HEK293 (cell line): Measurements from ENCODE around the gene GNAS.

Experiments
- CTCF ChIA-PET: fragments of 350-600 bp; formaldehyde crosslinking; extraction: SDS; loops from one replicate; lab custom pipeline; 2021; ENCODE audit warnings: antibody characterized with exemption; lab: Yijun Ruan, JAX
- POLR2A ChIA-PET: fragments of 300-600 bp; formaldehyde crosslinking; extraction: SDS; loops from one replicate; lab custom pipeline; 2020; ENCODE audit warnings: antibody characterized with exemption, inconsistent platforms; lab: Yijun Ruan, JAX
- H3K27ac ChIP-seq: fragments of 200-500 bp; sonication (Bioruptor generic); 2 replicates; pipeline ENCODE4 v1.5.1; 2014; ENCODE audit warnings: low read depth, low read length, control low read depth, inconsistent platforms; ENCODE audit errors: extremely low read depth
- H3K36me3 ChIP-seq, 2 experiments: fragments of 200-500 bp in 1 of 2; sonication (Bioruptor generic) in 1 of 2; 1 replicate in 1 of 2; 2 replicates in 1 of 2; pipeline ENCODE4 v1.5.1; 2014 to 2017; ENCODE audit warnings: inconsistent platforms in 2 of 2, low read length in 2 of 2; ENCODE audit not compliant: control insufficient read depth in 2 of 2, insufficient read depth in 1 of 2
- H3K4me1 ChIP-seq: fragments of 200-500 bp; sonication (Bioruptor generic); 2 replicates; pipeline ENCODE4 v1.5.1; 2014; ENCODE audit warnings: mild to moderate bottlenecking, low read length, inconsistent platforms; ENCODE audit not compliant: control insufficient read depth, insufficient read depth
- H3K4me3 ChIP-seq: 2 replicates; pipeline ENCODE4 v1.5.1; 2011; ENCODE audit warnings: low read depth, mild to moderate bottlenecking, control low read depth, low read length, moderate library complexity
- H3K9me3 ChIP-seq: fragments of 200-500 bp; sonication (Bioruptor generic); 2 replicates; pipeline ENCODE4 v1.5.1; 2014; ENCODE audit warnings: low read depth, low read length, inconsistent platforms; ENCODE audit not compliant: control insufficient read depth, insufficient read depth
- ATF2 ChIP-seq: fragments of 450-650 bp; formaldehyde crosslinking; IDR thresholded peaks from 2 replicates; pipeline ENCODE4 v1.5.1; 2016; ENCODE audit warnings: missing biosample characterization, missing genetic modification characterization, low read depth
- EGR2 ChIP-seq: fragments of 450-650 bp; formaldehyde crosslinking; IDR thresholded peaks from 2 replicates; pipeline ENCODE4 v1.5.1; 2016; ENCODE audit warnings: low read depth, missing biosample characterization, missing genetic modification characterization
- HOXD13 ChIP-seq: sonication (generic); formaldehyde crosslinking; IDR thresholded peaks from 2 replicates; pipeline ENCODE4 v1.8.0; 2022; ENCODE audit warnings: missing genetic modification reagents, borderline replicate concordance
- MYNN ChIP-seq: fragments of 450-650 bp; formaldehyde crosslinking; IDR thresholded peaks from 2 replicates; pipeline ENCODE4 v1.5.1; 2016; ENCODE audit warnings: missing biosample characterization, missing genetic modification characterization, borderline replicate concordance
- OVOL3 ChIP-seq: fragments of 450-650 bp; formaldehyde crosslinking; IDR thresholded peaks from 2 replicates; pipeline ENCODE4 v1.5.1; 2016; ENCODE audit warnings: missing biosample characterization, missing genetic modification characterization
- SCRT1 ChIP-seq: fragments of 450-650 bp; formaldehyde crosslinking; IDR thresholded peaks from 2 replicates; pipeline ENCODE4 v1.5.1; 2016; ENCODE audit warnings: missing biosample characterization, missing genetic modification characterization, borderline replicate concordance
- ZBTB21 ChIP-seq: fragments of 450-650 bp; formaldehyde crosslinking; IDR thresholded peaks from 2 replicates; pipeline ENCODE4 v1.5.1; 2017; ENCODE audit warnings: missing biosample characterization, missing genetic modification characterization
- ZBTB7A ChIP-seq: fragments of 450-650 bp; formaldehyde crosslinking; IDR thresholded peaks from 2 replicates; pipeline ENCODE4 v1.5.1; 2016; ENCODE audit warnings: low read depth, missing biosample characterization, missing genetic modification characterization
- ZNF140 ChIP-seq: fragments of 450-650 bp; formaldehyde crosslinking; IDR thresholded peaks from 2 replicates; pipeline ENCODE4 v1.5.1; 2016; ENCODE audit warnings: missing biosample characterization, missing genetic modification characterization
- ZNF175 ChIP-seq: fragments of 450-650 bp; formaldehyde crosslinking; IDR thresholded peaks from 2 replicates; pipeline ENCODE4 v1.5.1; 2016; ENCODE audit warnings: missing biosample characterization, missing genetic modification characterization
- ZNF223 ChIP-seq: fragments of 450-650 bp; formaldehyde crosslinking; IDR thresholded peaks from 2 replicates; pipeline ENCODE4 v1.5.1; 2016; ENCODE audit warnings: missing biosample characterization, missing genetic modification characterization
- ZNF23 ChIP-seq: fragments of 450-650 bp; formaldehyde crosslinking; IDR thresholded peaks from 2 replicates; pipeline ENCODE4 v1.5.1; 2016; ENCODE audit warnings: missing biosample characterization, missing genetic modification characterization, borderline replicate concordance
- ZNF24 ChIP-seq: fragments of 450-650 bp; formaldehyde crosslinking; IDR thresholded peaks from 2 replicates; pipeline ENCODE4 v1.5.1; 2016; ENCODE audit warnings: missing biosample characterization, missing genetic modification characterization
- ZNF266 ChIP-seq: fragments of 450-650 bp; formaldehyde crosslinking; IDR thresholded peaks from 2 replicates; pipeline ENCODE4 v1.5.1; 2016; ENCODE audit warnings: missing biosample characterization, missing genetic modification characterization, low read depth
- ZNF350 ChIP-seq: fragments of 450-650 bp; formaldehyde crosslinking; IDR thresholded peaks from 2 replicates; pipeline ENCODE4 v1.5.0; 2017; ENCODE audit warnings: missing biosample characterization, mild to moderate bottlenecking, missing genetic modification characterization
- ZNF391 ChIP-seq: fragments of 450-650 bp; formaldehyde crosslinking; IDR thresholded peaks from 2 replicates; pipeline ENCODE4 v1.5.1; 2016; ENCODE audit warnings: low read depth, missing biosample characterization, missing genetic modification characterization, borderline replicate concordance
- ZNF488 ChIP-seq: fragments of 450-650 bp; formaldehyde crosslinking; IDR thresholded peaks from 2 replicates; pipeline ENCODE4 v1.5.1; 2016; ENCODE audit warnings: missing biosample characterization, missing genetic modification characterization
- ZNF621 ChIP-seq: fragments of 450-650 bp; formaldehyde crosslinking; IDR thresholded peaks from 2 replicates; pipeline ENCODE4 v1.5.1; 2017; ENCODE audit warnings: missing biosample characterization, missing genetic modification characterization
- ZNF660 ChIP-seq: fragments of 450-650 bp; IDR thresholded peaks from 2 replicates; pipeline ENCODE4 v1.5.1; 2018; ENCODE audit warnings: missing biosample characterization, mild to moderate bottlenecking, missing genetic modification characterization
- ZNF704 ChIP-seq: fragments of 450-650 bp; formaldehyde crosslinking; IDR thresholded peaks from 2 replicates; pipeline ENCODE4 v1.5.1; 2016; ENCODE audit warnings: missing biosample characterization, missing genetic modification characterization
- ZNF707 ChIP-seq: fragments of 450-650 bp; formaldehyde crosslinking; IDR thresholded peaks from 2 replicates; pipeline ENCODE4 v1.5.1; 2016; ENCODE audit warnings: missing biosample characterization, missing genetic modification characterization
- ZNF747 ChIP-seq: fragments of 450-650 bp; formaldehyde crosslinking; IDR thresholded peaks from 2 replicates; pipeline ENCODE4 v1.5.1; 2016; ENCODE audit warnings: missing biosample characterization, missing genetic modification characterization
- ZNF76 ChIP-seq: fragments of 450-650 bp; formaldehyde crosslinking; IDR thresholded peaks from 2 replicates; pipeline ENCODE4; 2016; ENCODE audit warnings: low read depth, missing biosample characterization, missing genetic modification characterization, borderline replicate concordance
- ZNF768 ChIP-seq: fragments of 450-650 bp; formaldehyde crosslinking; IDR thresholded peaks from 2 replicates; pipeline ENCODE4 v1.5.1; 2018; ENCODE audit warnings: missing biosample characterization, mild to moderate bottlenecking, missing genetic modification characterization
- ZNF776 ChIP-seq: fragments of 450-650 bp; formaldehyde crosslinking; IDR thresholded peaks from 2 replicates; pipeline ENCODE4 v1.5.0; 2017; ENCODE audit warnings: missing biosample characterization, missing genetic modification characterization, borderline replicate concordance
- TF ChIP-seq, protein P1 (sequence below): fragments of 450-650 bp; formaldehyde crosslinking; IDR thresholded peaks from 2 replicates; pipeline ENCODE4 v1.5.1; 2017; ENCODE audit warnings: missing biosample characterization, mild to moderate bottlenecking, missing genetic modification characterization, moderate library complexity

The GNAS gene

DNA sequence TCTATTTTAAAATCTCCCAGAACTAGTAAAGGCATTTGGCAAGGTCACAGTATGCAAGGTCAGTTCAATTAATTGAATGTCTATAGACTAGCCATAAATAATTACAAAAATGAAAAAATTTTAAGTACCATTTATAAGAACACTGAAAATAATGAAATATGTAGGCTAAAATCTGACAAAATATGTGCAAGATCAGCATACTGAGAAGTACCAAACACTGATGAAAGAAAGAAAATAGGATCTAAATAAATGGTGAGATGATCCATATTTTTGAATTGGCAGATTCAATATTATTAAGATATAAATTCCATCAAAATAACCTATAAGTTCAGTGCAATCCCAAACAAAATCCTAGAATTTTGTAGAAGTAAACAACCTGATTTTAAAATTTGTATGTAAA, 100.5 kb downstream of the GNAS start:
- CTCF ChIA-PET: no interaction called here
- POLR2A ChIA-PET: no interaction called here
- TF ChIP-seq ZNF175 (tag by site-specific recombination) (no peak), ZNF488 (tag by site-specific recombination) (no peak), ATF2 (tag by site-specific recombination) (no peak), ZNF266 (no peak), ZNF23 (tag by site-specific recombination) (no peak), ZNF768 (tag by site-specific recombination) (no peak), ZNF776 (no peak)
- TF ChIP-seq, protein P1, sequence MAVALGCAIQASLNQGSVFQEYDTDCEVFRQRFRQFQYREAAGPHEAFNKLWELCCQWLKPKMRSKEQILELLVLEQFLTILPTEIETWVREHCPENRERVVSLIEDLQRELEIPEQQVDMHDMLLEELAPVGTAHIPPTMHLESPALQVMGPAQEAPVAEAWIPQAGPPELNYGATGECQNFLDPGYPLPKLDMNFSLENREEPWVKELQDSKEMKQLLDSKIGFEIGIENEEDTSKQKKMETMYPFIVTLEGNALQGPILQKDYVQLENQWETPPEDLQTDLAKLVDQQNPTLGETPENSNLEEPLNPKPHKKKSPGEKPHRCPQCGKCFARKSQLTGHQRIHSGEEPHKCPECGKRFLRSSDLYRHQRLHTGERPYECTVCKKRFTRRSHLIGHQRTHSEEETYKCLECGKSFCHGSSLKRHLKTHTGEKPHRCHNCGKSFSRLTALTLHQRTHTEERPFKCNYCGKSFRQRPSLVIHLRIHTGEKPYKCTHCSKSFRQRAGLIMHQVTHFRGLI (tag by site-specific recombination): no peak

DNA sequence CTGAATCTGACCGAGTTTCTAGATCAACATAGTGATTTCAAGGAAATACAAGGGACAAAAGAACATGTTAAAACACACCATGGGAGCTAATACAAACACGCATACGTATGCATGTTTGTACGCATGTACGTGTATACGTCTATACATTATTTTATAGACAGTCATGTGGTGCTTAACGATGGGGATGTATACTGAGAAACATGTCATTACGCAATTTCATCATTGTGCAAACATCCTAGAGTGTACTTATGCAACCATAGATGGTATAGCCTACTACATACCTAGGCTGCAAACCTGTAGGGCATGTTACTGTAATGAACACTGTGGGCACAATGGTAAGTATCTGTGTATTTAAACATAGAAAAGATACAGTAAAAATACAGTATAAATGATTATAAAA, 103.6 kb downstream of the GNAS start:
- no peak for TF ChIP-seq ZNF140 (tag by site-specific recombination)
- TF ChIP-seq OVOL3 (tag by site-specific recombination): no peak
- TF ChIP-seq ZNF223 (tag by site-specific recombination): no peak
- no peak overlapping the region for H3K27ac ChIP-seq
- CTCF ChIA-PET: interaction anchor here (0.7 kb wide), 1 partner anchor 16 kb away, joined by 3 read pairs; no protein-coding TSS in a partner anchor
- POLR2A ChIA-PET: no interaction called here
- H3K4me1 ChIP-seq: no peaks in the 10 kb centered on the region
- no peaks in the 10 kb centered on the region for H3K9me3 ChIP-seq
- H3K36me3 ChIP-seq: no peaks in the 10 kb centered on the region
- H3K4me3 ChIP-seq: no peak overlapping the region

More for the DNA sequence above, 100.5 kb downstream of the GNAS start:
- Histone ChIP-seq H3K36me3 (no peaks in the 10 kb centered on the region), H3K4me3 (no peak overlapping the region), H3K9me3 (no peaks in the 10 kb centered on the region), H3K4me1 (no peaks in the 10 kb centered on the region), H3K27ac (no peak overlapping the region)

GRCh38 chr20:58959652-58960051, 107.1 kb downstream of the GNAS start:
- no peaks in the 10 kb centered on the region for H3K36me3 ChIP-seq
- POLR2A ChIA-PET: no interaction called here
- H3K9me3 ChIP-seq: no peaks in the 10 kb centered on the region
- CTCF ChIA-PET: interaction anchor here (0.8 kb wide), 2 partner anchors 12 to 445 kb away, joined by 3 read pairs; no protein-coding TSS in a partner anchor
- no peak for TF ChIP-seq ZNF776
- TF ChIP-seq ZNF24 (tag by site-specific recombination): no peak
- no peak for TF ChIP-seq ZNF391 (tag by site-specific recombination)
- TF ChIP-seq ZNF707 (tag by site-specific recombination): no peak
- TF ChIP-seq HOXD13 (CRISPR knock-in tag): no peak
- TF ChIP-seq MYNN (tag by site-specific recombination): no peak
- TF ChIP-seq ZNF621 (tag by site-specific recombination): no peak
- no peak for TF ChIP-seq ZNF660 (tag by site-specific recombination)
- no peak for TF ChIP-seq ZNF76 (tag by site-specific recombination)
- no peak for TF ChIP-seq EGR2 (tag by site-specific recombination)
- TF ChIP-seq ZNF350 (tag by site-specific recombination): no peak
- TF ChIP-seq ZNF704 (tag by site-specific recombination): no peak
- no peak for TF ChIP-seq ZNF747 (tag by site-specific recombination)
- TF ChIP-seq SCRT1 (tag by site-specific recombination): no peak
- TF ChIP-seq ZBTB7A (tag by site-specific recombination): no peak
- no peak for TF ChIP-seq ZBTB21 (tag by site-specific recombination)
- H3K4me3 ChIP-seq: no peak overlapping the region
- no peak overlapping the region for H3K27ac ChIP-seq
- no peaks in the 10 kb centered on the region for H3K4me1 ChIP-seq
